ENCODE measurements around the gene TPST2.

DNA sequence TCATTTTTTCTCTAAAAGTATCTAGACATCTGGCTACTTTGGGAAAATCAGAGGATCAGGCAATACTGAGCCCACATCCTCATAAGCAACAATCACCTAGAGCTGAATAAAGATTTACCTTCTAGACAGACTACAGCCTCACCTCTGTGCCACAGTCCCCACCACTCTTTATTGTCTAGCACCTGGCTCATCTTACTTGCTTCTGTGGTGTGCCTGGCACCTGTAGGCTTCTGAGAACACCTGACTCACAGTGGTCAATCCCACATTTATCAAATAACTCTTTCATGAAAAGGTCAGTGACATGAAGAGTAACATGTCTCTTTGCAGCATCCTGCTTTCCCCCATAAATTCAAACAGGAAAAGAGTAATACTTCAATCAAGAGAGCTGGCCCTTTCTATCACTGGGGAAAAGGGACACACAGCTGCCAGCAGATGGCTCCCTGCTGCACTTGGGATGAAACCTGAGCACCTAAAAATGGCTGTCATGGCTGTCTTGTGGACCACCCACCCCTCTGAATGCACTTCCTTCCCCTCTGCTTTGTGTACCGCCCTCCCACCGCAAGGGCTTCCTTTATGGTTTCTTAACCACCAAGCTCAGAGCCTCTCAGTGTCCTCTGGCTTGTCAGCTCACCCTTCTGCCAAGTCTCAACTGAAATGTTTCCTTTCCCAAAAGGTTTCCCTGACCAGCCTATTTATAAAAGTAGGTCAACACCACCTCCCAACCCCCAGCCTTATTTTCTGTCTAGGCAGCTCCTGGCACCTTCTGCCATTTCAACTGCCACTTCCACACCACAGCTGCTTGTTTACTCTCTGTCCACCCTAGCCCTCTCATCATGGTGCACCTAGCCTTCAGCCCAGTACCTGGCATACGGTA is 87.0 kb downstream of the TPST2 start:
- TF ChIP-seq, protein P1, sequence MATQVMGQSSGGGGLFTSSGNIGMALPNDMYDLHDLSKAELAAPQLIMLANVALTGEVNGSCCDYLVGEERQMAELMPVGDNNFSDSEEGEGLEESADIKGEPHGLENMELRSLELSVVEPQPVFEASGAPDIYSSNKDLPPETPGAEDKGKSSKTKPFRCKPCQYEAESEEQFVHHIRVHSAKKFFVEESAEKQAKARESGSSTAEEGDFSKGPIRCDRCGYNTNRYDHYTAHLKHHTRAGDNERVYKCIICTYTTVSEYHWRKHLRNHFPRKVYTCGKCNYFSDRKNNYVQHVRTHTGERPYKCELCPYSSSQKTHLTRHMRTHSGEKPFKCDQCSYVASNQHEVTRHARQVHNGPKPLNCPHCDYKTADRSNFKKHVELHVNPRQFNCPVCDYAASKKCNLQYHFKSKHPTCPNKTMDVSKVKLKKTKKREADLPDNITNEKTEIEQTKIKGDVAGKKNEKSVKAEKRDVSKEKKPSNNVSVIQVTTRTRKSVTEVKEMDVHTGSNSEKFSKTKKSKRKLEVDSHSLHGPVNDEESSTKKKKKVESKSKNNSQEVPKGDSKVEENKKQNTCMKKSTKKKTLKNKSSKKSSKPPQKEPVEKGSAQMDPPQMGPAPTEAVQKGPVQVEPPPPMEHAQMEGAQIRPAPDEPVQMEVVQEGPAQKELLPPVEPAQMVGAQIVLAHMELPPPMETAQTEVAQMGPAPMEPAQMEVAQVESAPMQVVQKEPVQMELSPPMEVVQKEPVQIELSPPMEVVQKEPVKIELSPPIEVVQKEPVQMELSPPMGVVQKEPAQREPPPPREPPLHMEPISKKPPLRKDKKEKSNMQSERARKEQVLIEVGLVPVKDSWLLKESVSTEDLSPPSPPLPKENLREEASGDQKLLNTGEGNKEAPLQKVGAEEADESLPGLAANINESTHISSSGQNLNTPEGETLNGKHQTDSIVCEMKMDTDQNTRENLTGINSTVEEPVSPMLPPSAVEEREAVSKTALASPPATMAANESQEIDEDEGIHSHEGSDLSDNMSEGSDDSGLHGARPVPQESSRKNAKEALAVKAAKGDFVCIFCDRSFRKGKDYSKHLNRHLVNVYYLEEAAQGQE (IDR thresholded peaks at IDR 0.05; ENCODE audit: insufficient read depth in 1 of 2, low read depth in 2 of 2, low read length in 2 of 2), result no peak
- TF ChIP-seq TAF1 (IDR thresholded peaks at IDR 0.05; ENCODE audit: borderline replicate concordance, insufficient read depth, low read length) (no peak), POLR2AphosphoS5 (IDR thresholded peaks at IDR 0.05; ENCODE audit: low read depth, low read length) (no peak), SIN3A (IDR thresholded peaks at IDR 0.05; ENCODE audit: borderline replicate concordance, insufficient read depth, low read length) (no peak), FOXP2 (optimal IDR thresholded peaks at IDR 0.05; ENCODE audit: borderline replicate concordance, extremely low read depth, extremely low read length, insufficient read depth) (no peak)

Measured in PFSK-1 (cell line).